Bronchial epithelial cell (primary cell): Measurements from ENCODE around the gene ZNF138. TPM values are rescaled to one million over a fixed set of nuclear protein-coding genes. Genes with fewer than 3 reads are reported as not detected.
"Not testable (repeated sequence)": the region's sequence is repeated elsewhere in the genome, so short reads cannot be mapped to it uniquely, and the experiment has no call there.

Experiments
- DNase-seq: peaks from one replicate; pipeline ENCODE4 v3.0.0-alpha.2; 2010; ENCODE audit warnings: low read depth
- FAIRE-seq: peaks from 2 replicates; lab custom pipeline; 2011; peaks lifted over from hg19 to GRCh38; lab: Jason Lieb, UNC
- H3K27me3 ChIP-seq: 2 replicates; pipeline ENCODE4 v1.5.1; 2011; ENCODE audit warnings: low read length; ENCODE audit not compliant: control insufficient read depth, insufficient read depth
- H3K36me3 ChIP-seq: 2 replicates; pipeline ENCODE4 v1.5.1; 2011; ENCODE audit warnings: low read length; ENCODE audit not compliant: control insufficient read depth, insufficient read depth
- H3K4me3 ChIP-seq: 2 replicates; pipeline ENCODE4 v1.5.1; 2011; ENCODE audit warnings: mild to moderate bottlenecking, low read depth, low read length, control low read depth
- total RNA-seq: library from RNA; depleted of rRNA; stranded (reverse); fragments of >200 nt; gene quantifications from 2 replicates; pipeline ENCODE4 v1.2.1, GENCODE V29; 2014
- TF ChIP-seq, protein P1 (sequence below): IDR thresholded peaks from 2 replicates; pipeline ENCODE4 v1.5.1; 2011; ENCODE audit warnings: mild to moderate bottlenecking, moderate library complexity, low read length, control low read depth, inconsistent platforms; ENCODE audit not compliant: insufficient read depth, severe bottlenecking

ZNF138 gene
- total RNA-seq, 1 donor from 2014 or later: 3.4 TPM

DNA sequence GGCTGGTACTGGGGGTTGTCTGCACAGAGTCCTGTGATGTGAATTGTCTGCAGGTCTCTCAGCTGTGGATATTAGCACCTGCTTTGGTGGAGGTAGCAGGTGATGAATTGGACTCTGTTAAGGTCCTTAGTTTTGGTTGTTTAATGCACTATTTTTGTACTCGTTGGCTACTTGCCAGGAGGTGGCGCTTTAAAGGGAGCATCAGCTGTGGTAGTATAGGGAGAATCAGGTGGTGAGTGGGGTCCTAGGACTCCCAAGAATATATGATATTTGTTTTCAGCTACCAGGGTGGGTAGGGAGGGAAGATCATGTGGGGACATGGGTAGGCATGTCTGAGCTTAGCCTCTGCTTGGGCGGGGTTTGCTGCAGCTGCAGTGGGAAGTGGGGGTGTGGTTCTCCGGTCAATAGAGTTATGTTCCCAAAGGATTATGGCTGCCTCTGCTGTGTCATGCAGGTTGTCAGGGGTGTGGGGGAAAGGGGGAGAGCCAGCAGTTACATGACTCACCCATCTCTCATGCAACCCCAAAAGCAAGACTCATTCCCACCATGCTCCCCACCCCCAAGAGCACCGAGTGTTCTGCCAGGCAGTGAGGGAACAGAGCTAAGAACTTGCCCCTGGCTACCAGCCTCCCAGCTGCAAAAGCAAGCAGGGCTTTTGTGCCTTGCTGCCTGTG is 55.2 kb downstream of the ZNF138 start:
- DNase-seq (peak; percentile 95), FAIRE-seq (no peak)
- H3K4me3 ChIP-seq: no peak overlapping the region
- H3K36me3 ChIP-seq: no peaks in the 10 kb centered on the region
- H3K27me3 ChIP-seq: no peaks in the 10 kb centered on the region
- TF ChIP-seq, protein P1, sequence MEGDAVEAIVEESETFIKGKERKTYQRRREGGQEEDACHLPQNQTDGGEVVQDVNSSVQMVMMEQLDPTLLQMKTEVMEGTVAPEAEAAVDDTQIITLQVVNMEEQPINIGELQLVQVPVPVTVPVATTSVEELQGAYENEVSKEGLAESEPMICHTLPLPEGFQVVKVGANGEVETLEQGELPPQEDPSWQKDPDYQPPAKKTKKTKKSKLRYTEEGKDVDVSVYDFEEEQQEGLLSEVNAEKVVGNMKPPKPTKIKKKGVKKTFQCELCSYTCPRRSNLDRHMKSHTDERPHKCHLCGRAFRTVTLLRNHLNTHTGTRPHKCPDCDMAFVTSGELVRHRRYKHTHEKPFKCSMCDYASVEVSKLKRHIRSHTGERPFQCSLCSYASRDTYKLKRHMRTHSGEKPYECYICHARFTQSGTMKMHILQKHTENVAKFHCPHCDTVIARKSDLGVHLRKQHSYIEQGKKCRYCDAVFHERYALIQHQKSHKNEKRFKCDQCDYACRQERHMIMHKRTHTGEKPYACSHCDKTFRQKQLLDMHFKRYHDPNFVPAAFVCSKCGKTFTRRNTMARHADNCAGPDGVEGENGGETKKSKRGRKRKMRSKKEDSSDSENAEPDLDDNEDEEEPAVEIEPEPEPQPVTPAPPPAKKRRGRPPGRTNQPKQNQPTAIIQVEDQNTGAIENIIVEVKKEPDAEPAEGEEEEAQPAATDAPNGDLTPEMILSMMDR: no peak

DNA sequence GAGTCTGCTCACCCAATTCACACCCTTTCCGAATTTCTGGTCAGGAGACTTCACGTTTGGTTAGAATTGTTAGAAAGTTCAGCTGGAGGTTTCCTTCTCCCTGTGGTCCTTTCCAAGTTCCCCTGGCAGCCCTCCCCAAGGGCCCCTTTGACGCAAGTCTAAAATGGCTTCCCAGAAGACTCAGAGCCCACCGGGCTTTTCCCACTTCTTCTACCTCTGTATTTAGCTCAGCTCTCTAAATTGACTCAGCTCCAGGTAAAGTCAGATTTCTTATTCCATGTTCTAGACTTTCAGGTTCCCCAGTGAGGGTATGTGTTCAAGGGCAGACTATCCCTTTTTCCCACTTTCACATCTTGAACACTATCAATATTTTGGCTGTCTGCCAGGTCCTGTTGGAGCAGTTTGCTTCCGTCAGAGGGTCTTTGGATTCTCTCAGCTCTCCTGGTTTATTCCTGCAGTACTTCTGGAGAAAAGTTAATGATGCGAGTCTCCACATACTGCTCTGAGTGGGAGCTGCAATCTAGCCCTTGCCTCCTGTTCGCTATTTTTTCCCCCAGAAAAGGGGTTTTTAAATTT is 55.8 kb downstream of the ZNF138 start:
- Histone ChIP-seq H3K36me3 (no peaks in the 10 kb centered on the region), H3K27me3 (no peaks in the 10 kb centered on the region), H3K4me3 (no peak overlapping the region)
- DNase-seq: no peak
- TF ChIP-seq, protein P1: no peak
- no peak for FAIRE-seq

DNA sequence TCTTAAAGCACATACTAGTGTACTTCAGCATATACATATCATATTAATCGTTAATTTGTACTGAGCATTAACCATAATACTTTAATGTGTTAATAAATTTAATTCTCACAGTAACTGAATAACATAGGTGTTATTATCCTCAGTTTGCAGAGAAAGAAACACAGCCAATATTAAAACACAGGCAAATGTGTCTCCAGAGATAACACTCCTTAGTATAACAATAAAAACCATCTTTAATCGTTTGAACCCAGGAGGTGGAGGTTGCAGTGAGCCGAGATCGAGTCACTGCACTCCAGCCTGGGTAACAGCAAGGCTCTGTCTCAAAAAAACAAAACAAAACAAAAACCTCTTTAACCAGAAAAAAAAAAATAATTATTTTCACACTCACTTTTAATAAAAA is 59.5 kb downstream of the ZNF138 start:
- no peak for FAIRE-seq
- no peak overlapping the region for H3K4me3 ChIP-seq
- TF ChIP-seq, protein P1: no peak
- H3K36me3 ChIP-seq: no peaks in the 10 kb centered on the region
- no peak for DNase-seq
- no peaks in the 10 kb centered on the region for H3K27me3 ChIP-seq

DNA sequence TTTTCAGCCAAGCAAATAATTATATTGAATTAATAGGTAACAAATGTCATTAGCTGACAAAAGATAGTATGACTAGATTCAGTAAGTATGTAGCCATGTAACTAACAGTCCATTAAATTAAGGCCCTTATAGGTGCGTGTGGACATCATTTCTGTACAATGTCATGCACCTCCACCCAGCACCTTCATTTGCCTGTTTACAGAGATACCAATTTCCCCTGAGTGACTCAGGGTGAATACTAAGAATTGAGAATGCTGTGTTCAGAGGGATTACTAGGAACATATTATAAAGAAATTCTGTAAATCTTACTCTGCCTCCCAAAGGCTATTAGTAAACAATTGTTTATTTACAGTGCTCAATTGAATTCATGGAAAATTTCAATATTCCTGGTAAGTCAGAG is 60.7 kb downstream of the ZNF138 start:
- H3K27me3 ChIP-seq: no peaks in the 10 kb centered on the region
- DNase-seq (no peak), FAIRE-seq (no peak)
- no peak overlapping the region for H3K4me3 ChIP-seq
- H3K36me3 ChIP-seq: no peaks in the 10 kb centered on the region
- TF ChIP-seq, protein P1: no peak

GRCh38 chr7:64863021-64863420 is 68.8 kb downstream of the ZNF138 start:
- TF ChIP-seq, protein P1: no peak
- FAIRE-seq (no peak), DNase-seq (no peak)
- Histone ChIP-seq H3K4me3 (no peak overlapping the region), H3K27me3 (no peaks in the 10 kb centered on the region), H3K36me3 (no peaks in the 10 kb centered on the region)

GRCh38 chr7:64863530-64863929 is 69.3 kb downstream of the ZNF138 start:
- not testable (repeated sequence) for H3K36me3 ChIP-seq, FAIRE-seq, H3K4me3 ChIP-seq

More at GRCh38 chr7:64863530-64863929, 69.3 kb downstream of the ZNF138 start:
- not testable (repeated sequence) for DNase-seq, H3K27me3 ChIP-seq
